T-cell (primary cell): ENCODE results near the gene PLCG2. TPM values are rescaled to one million over a fixed set of nuclear protein-coding genes. Genes with fewer than 3 reads are reported as not detected.

Experiments used
- ATAC-seq, 4 experiments: fragments of 200-7000 bp in 3 of 4; fragments of 150-1000 bp in 1 of 4; cut with Tn5 transposase; replicated peaks in 1 of 4; 1 replicate in 3 of 4; 2 replicates in 1 of 4; pipeline ENCODE4 v1.10.0; 2021; ENCODE audit warnings: moderate library complexity in 3 of 4, mild to moderate bottlenecking in 2 of 4, moderate number of reproducible peaks in 1 of 4
- CTCF ChIA-PET, 2 donors: fragments of 300-600 bp; sonication (Branson Sonifier 250); formaldehyde crosslinking; loops; one replicate each; lab custom pipeline; 2022; ENCODE audit warnings: antibody characterized with exemption in 2 of 2; lab: Charles Lee
- POLR2A ChIA-PET, 2 donors: fragments of 300-600 bp; sonication (Branson Sonifier 250); formaldehyde crosslinking; loops; one replicate each; lab custom pipeline; 2022; ENCODE audit warnings: antibody characterized with exemption in 2 of 2; lab: Charles Lee
- DNase-seq, 35 experiments: peaks; one replicate each; pipeline versions ENCODE4 v3.0.0 to v3.0.0-alpha.2; 2013 to 2023
- H3K27ac ChIP-seq: one replicate; pipeline ENCODE4 v1.5.1; 2013; ENCODE audit warnings: low read length
- H3K27me3 ChIP-seq, 2 experiments: replicated peaks in 1 of 2; 1 replicate in 1 of 2; 2 replicates in 1 of 2; pipeline versions ENCODE4 v1.6.1 to v1.7.0; 2013; ENCODE audit warnings: low read length in 1 of 2, mixed read lengths in 1 of 2; ENCODE audit not compliant: control insufficient read depth in 2 of 2, insufficient read depth in 2 of 2; ENCODE audit errors: extremely low read depth in 1 of 2
- H3K36me3 ChIP-seq, 2 donors: 1 replicate in 1 of 2; 2 replicates in 1 of 2; pipeline versions ENCODE4 v1.6.1 to v1.7.0; 2013; ENCODE audit warnings: low read length in 1 of 2; ENCODE audit not compliant: control insufficient read depth in 2 of 2, insufficient read depth in 1 of 2; ENCODE audit errors: extremely low read depth in 1 of 2
- H3K4me1 ChIP-seq, 2 experiments: 1 replicate in 1 of 2; 2 replicates in 1 of 2; pipeline versions ENCODE4 v1.6.1 to v1.7.0; 2013; ENCODE audit warnings: low read length in 2 of 2, mixed read lengths in 1 of 2; ENCODE audit not compliant: insufficient read depth in 2 of 2, control insufficient read depth in 1 of 2; ENCODE audit errors: extremely low read depth in 1 of 2
- H3K4me3 ChIP-seq, 2 donors: 1 replicate in 1 of 2; 2 replicates in 1 of 2; pipeline versions ENCODE4 v1.5.1 to v1.7.0; 2013; ENCODE audit warnings: mild to moderate bottlenecking in 2 of 2, low read length in 1 of 2, moderate library complexity in 1 of 2; ENCODE audit not compliant: control insufficient read depth in 1 of 2; ENCODE audit errors: extremely low read depth in 1 of 2
- H3K9me3 ChIP-seq: 2 replicates; pipeline ENCODE4 v1.7.0; 2013
- H3K27ac Mint-ChIP-seq, 2 donors: one replicate each; pipeline ENCODE4 v1.8.0; 2020 to 2021; ENCODE audit warnings: mild to moderate bottlenecking in 2 of 2, mixed read lengths in 2 of 2
- H3K27me3 Mint-ChIP-seq, 2 donors: one replicate each; pipeline ENCODE4 v1.8.0; 2021 to 2022; ENCODE audit warnings: mixed read lengths in 2 of 2
- H3K36me3 Mint-ChIP-seq: one replicate; pipeline ENCODE4 v1.8.0; 2021; ENCODE audit warnings: mixed read lengths
- H3K4me1 Mint-ChIP-seq, 3 donors: one replicate each; pipeline ENCODE4 v1.8.0; 2020 to 2022; ENCODE audit warnings: mixed read lengths in 3 of 3, mild to moderate bottlenecking in 1 of 3
- H3K4me3 Mint-ChIP-seq, 3 donors: one replicate each; pipeline ENCODE4 v1.8.0; 2020 to 2022; ENCODE audit warnings: mild to moderate bottlenecking in 3 of 3, mixed read lengths in 3 of 3, moderate library complexity in 3 of 3
- H3K9me3 Mint-ChIP-seq, 3 donors: one replicate each; pipeline ENCODE4 v1.8.0; 2020 to 2022; ENCODE audit warnings: mixed read lengths in 3 of 3
- WGBS: methylation state at CpG from one replicate; pipeline ENCODE4 v1.1.5; 2013; ENCODE audit warnings: missing lambda C conversion rate; ENCODE audit not compliant: insufficient coverage; 5-methylcytosine and 5-hydroxymethylcytosine counted together
- total RNA-seq, 35 experiments: library from RNA in 6 of 35; stranded (reverse) in 6 of 35; fragments of 120-200 nt in 1 of 35; gene quantifications; one replicate each; pipeline versions ENCODE4 v1.2.1 to v1.2.4 and lab custom pipeline; 2013 to 2026

The PLCG2 gene
- total RNA-seq, 5 donors from 2014 or later (not counting 1 experiment from before 2014, with no cell fraction given) = 7.5 to 27.1 (median 12.1) TPM

DNA sequence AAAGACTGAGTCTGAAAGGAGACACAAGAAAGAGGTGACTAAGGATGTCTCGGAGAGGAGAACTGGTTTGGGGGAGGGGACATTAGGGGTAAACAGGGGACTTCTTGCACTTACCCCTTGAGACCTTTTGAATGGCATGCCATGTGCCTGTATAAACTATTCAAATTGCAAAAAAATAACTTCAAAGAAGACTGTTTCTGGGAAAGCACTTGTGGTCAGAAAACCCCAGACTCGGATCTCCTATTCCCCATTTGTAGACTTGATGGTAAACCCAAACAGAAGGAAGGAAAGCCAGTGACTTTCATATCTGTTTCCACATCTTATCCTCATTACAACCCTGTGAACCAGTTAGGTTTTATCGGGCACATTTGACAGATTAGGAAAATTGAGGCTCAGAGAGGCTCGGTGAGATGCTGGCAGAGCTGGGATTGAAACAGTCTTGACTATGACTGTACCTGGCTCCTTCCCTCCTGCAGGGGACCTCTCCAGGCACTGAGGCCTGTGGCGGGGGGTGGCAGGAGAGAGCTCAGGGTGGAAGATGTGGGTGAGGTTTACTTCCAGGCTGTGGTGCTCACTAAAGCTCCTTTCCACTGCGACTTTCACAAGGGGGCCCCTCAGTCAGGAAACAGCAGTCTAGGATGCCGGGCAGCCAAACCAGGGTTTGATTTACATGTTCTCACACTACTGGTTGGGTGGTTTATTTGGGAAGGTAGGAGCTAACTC is 30.5 kb upstream of the PLCG2 start:
- H3K4me3 ChIP-seq = no peak overlapping the region
- no peaks in the 10 kb centered on the region for H3K9me3 ChIP-seq
- H3K36me3 ChIP-seq = no peaks in the 10 kb centered on the region
- no peak overlapping the region for H3K27ac ChIP-seq
- POLR2A ChIA-PET = no interaction called here
- H3K9me3 Mint-ChIP-seq = no peaks in the 10 kb centered on the region
- peaks cover 10 to 22% (median 10%) of the 10 kb centered on the region in 3 donors for H3K4me1 Mint-ChIP-seq
- WGBS = 31% methylated on average over 3 of the region's 7 CpGs
- no peak overlapping the region for H3K4me3 Mint-ChIP-seq
- H3K36me3 Mint-ChIP-seq = no peaks in the 10 kb centered on the region
- no peak for ATAC-seq
- peaks cover 0 to 4% of the 10 kb centered on the region in 2 experiments for H3K27me3 ChIP-seq
- H3K27me3 Mint-ChIP-seq = peaks cover 0 to 4% of the 10 kb centered on the region in 2 donors
- H3K4me1 ChIP-seq = peaks cover 2 to 16% of the 10 kb centered on the region in 2 experiments
- CTCF ChIA-PET = no interaction called here
- no peak for DNase-seq
- no peak overlapping the region for H3K27ac Mint-ChIP-seq

DNA sequence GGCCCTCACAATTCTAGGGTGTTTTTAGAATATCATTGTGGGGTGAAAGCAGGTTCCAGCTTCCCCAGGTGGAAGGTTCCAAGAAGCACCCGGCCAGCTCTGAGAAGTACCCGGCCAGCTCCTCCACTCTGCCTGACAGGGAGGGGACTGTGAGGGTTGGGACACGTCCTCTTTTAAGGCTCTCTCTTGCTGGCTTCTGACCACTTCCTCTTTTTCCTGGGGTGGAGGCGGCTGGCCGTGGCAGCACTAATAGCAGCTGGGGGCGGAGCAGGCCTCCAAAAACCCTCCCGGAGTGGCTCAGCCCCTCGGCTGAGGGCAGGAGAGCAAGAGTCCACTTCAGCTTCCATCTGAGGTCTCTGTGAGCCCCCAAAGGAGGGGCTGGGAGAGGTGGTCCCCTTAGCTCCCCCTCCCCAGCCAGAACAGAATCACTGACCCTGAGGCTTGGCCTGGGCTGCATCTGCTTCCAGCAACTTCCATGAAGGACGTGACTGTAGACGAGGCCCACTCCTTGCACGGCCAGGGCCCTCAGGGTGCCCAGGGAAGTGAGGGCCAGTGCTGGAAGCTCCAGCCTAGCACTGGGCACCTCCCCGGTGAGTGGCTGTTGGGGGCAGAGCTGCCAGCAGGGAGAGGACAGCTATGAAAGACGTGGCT is 26.7 kb upstream of the PLCG2 start:
- Histone ChIP-seq H3K9me3 (no peaks in the 10 kb centered on the region), H3K27me3 (no peaks in the 10 kb centered on the region), H3K4me1 (peaks cover 0 to 5% of the 10 kb centered on the region in 2 experiments), H3K36me3 (no peaks in the 10 kb centered on the region), H3K27ac (no peak overlapping the region), H3K4me3 (no peak overlapping the region)
- POLR2A ChIA-PET = no interaction called here
- Mint-ChIP-seq H3K27me3 (peaks cover 0 to 8% of the 10 kb centered on the region in 2 donors), H3K4me1 (peaks cover 0 to 12% (median 6%) of the 10 kb centered on the region in 3 donors), H3K9me3 (no peaks in the 10 kb centered on the region), H3K27ac (no peak overlapping the region), H3K4me3 (no peak overlapping the region), H3K36me3 (no peaks in the 10 kb centered on the region)
- peak in 10 of 35 experiments; percentile 3 to 63 (median 14) for DNase-seq
- 53% methylated on average over 10 of the region's 13 CpGs for WGBS
- peak in 2 of 4 experiments; percentile 26 to 33 for ATAC-seq
- CTCF ChIA-PET = interaction anchor here (0.6 to 1.1 kb wide), 3 partner anchors 11 to 889 kb away, joined by 3 to 7 read pairs (median 3); no protein-coding TSS in a partner anchor

GRCh38 chr16:81752876-81753227 is 26.2 kb upstream of the PLCG2 start:
- POLR2A ChIA-PET = no interaction called here
- Mint-ChIP-seq H3K27ac (no peak overlapping the region), H3K4me3 (no peak overlapping the region), H3K36me3 (no peaks in the 10 kb centered on the region), H3K27me3 (peaks cover 0 to 8% of the 10 kb centered on the region in 2 donors), H3K4me1 (peaks cover 0 to 12% (median 6%) of the 10 kb centered on the region in 3 donors), H3K9me3 (no peaks in the 10 kb centered on the region)
- H3K27ac ChIP-seq = no peak overlapping the region
- H3K4me1 ChIP-seq = peaks cover 0 to 5% of the 10 kb centered on the region in 2 experiments
- CTCF ChIA-PET = interaction anchor here (0.6 to 1.0 kb wide), 3 partner anchors 11 to 446 kb away, joined by 3 to 7 read pairs (median 5); no protein-coding TSS in a partner anchor
- DNase-seq = no peak
- H3K4me3 ChIP-seq = no peak overlapping the region
- no CpG with 5 or more reads among the region's 7 CpGs for WGBS
- H3K9me3 ChIP-seq = no peaks in the 10 kb centered on the region
- H3K27me3 ChIP-seq = no peaks in the 10 kb centered on the region
- ATAC-seq = no peak
- H3K36me3 ChIP-seq = no peaks in the 10 kb centered on the region

DNA sequence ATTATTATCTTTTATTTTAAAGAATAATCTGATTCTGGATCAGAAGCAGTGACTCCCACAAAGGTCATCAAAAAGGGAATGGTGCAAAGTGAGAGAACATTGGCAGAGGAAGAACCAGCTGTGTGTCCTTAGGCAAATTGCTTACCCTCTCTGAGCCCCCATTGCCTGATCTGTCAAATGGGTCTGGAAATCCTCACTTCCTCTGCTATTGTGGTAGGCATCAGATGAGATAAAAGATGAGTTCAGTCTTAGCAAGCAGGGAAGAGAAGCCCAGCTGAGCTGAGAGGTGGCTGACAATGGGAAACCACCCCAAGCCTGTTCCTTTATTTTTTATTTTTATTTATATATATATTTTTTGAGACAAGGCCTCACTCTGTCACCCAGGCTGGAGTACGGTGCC is 24.2 kb upstream of the PLCG2 start:
- H3K9me3 Mint-ChIP-seq = no peaks in the 10 kb centered on the region
- ATAC-seq = no peak
- H3K27me3 ChIP-seq = no peaks in the 10 kb centered on the region

GRCh38 chr16:81755915-81756614 is 23.0 kb upstream of the PLCG2 start:
- no peaks in the 10 kb centered on the region for H3K27me3 ChIP-seq
- ATAC-seq = no peak

More for the DNA sequence above, 24.2 kb upstream of the PLCG2 start:
- Histone ChIP-seq H3K4me3 (no peak overlapping the region), H3K9me3 (no peaks in the 10 kb centered on the region), H3K27ac (no peak overlapping the region), H3K4me1 (peaks cover 0 to 5% of the 10 kb centered on the region in 2 experiments), H3K36me3 (no peaks in the 10 kb centered on the region)
- WGBS = no CpG with 5 or more reads among the region's 1 CpG
- ChIA-PET CTCF (no interaction called here), POLR2A (no interaction called here)
- no peak for DNase-seq
- peaks cover 0 to 7% (median 6%) of the 10 kb centered on the region in 3 donors for H3K4me1 Mint-ChIP-seq
- H3K36me3 Mint-ChIP-seq = no peaks in the 10 kb centered on the region
- no peak overlapping the region for H3K4me3 Mint-ChIP-seq
- H3K27me3 Mint-ChIP-seq = peaks cover 0 to 13% of the 10 kb centered on the region in 2 donors
- H3K27ac Mint-ChIP-seq = no peak overlapping the region

GRCh38 chr16:81756615-81757356 is 22.3 kb upstream of the PLCG2 start:
- ATAC-seq = no peak
- 80% methylated on average over 7 of the region's 9 CpGs for WGBS
- no peaks in the 10 kb centered on the region for H3K36me3 ChIP-seq
- no peaks in the 10 kb centered on the region for H3K27me3 ChIP-seq
- Mint-ChIP-seq H3K9me3 (no peaks in the 10 kb centered on the region), H3K4me3 (no peak overlapping the region), H3K27ac (no peak overlapping the region), H3K27me3 (peaks cover 0 to 12% of the 10 kb centered on the region in 2 donors), H3K4me1 (peaks cover 0 to 7% (median 6%) of the 10 kb centered on the region in 3 donors), H3K36me3 (no peaks in the 10 kb centered on the region)
- ChIA-PET CTCF (no interaction called here), POLR2A (no interaction called here)
- no peak for DNase-seq
- H3K4me3 ChIP-seq = no peak overlapping the region
- peaks cover 0 to 5% of the 10 kb centered on the region in 2 experiments for H3K4me1 ChIP-seq
- H3K9me3 ChIP-seq = no peaks in the 10 kb centered on the region
- no peak overlapping the region for H3K27ac ChIP-seq

More at GRCh38 chr16:81755915-81756614, 23.0 kb upstream of the PLCG2 start:
- no peak overlapping the region for H3K27ac Mint-ChIP-seq
- no peaks in the 10 kb centered on the region for H3K36me3 Mint-ChIP-seq
- H3K4me3 Mint-ChIP-seq = no peak overlapping the region
- H3K27ac ChIP-seq = no peak overlapping the region
- H3K9me3 ChIP-seq = no peaks in the 10 kb centered on the region
- H3K27me3 Mint-ChIP-seq = peaks cover 0 to 12% of the 10 kb centered on the region in 2 donors
- peaks cover 0 to 5% of the 10 kb centered on the region in 2 experiments for H3K4me1 ChIP-seq
- ChIA-PET POLR2A (no interaction called here), CTCF (no interaction called here)
- peaks cover 0 to 7% (median 6%) of the 10 kb centered on the region in 3 donors for H3K4me1 Mint-ChIP-seq
- H3K36me3 ChIP-seq = no peaks in the 10 kb centered on the region
- no peak overlapping the region for H3K4me3 ChIP-seq
- WGBS = 52% methylated on average over 9 of the region's 13 CpGs
- DNase-seq = no peak
- no peaks in the 10 kb centered on the region for H3K9me3 Mint-ChIP-seq
